ENCODE results near the gene GPR63. TPM values are rescaled to one million over a fixed set of nuclear protein-coding genes. Genes with fewer than 3 reads are reported as not detected.

The GPR63 gene
- total and polyA plus RNA-seq, 4 donors, result 0.14 to 2.0 (median 0.37) TPM

GRCh38 chr6:96803106-96803481 is 34.2 kb downstream of the GPR63 start:
- DNase-seq (no peak), ATAC-seq (ENCODE audit: insufficient read depth, low FRiP score) (no peak)
- Histone ChIP-seq H3K36me3 (ENCODE audit: control insufficient read depth in 4 of 4, insufficient read depth in 4 of 4, low read length in 4 of 4) (peaks cover 0 to 2% (median 0%) of the 10 kb centered on the region in 4 donors), H3K27ac (ENCODE audit: low read depth in 1 of 2, low read length in 1 of 2) (no peak overlapping the region), H3K27me3 (ENCODE audit: control insufficient read depth in 3 of 3, insufficient read depth in 3 of 3, low read length in 2 of 3) (no peaks in the 10 kb centered on the region), H3K4me3 (no peak overlapping the region), H3K4me1 (ENCODE audit: control insufficient read depth in 5 of 5, insufficient read depth in 5 of 5, low read length in 5 of 5) (no peaks in the 10 kb centered on the region), H3K9ac (ENCODE audit: insufficient read depth in 1 of 2, low read length in 2 of 2) (no peak overlapping the region), H3K9me3 (ENCODE audit: control insufficient read depth in 4 of 4, insufficient read depth in 3 of 4, low read length in 3 of 4) (no peaks in the 10 kb centered on the region)
- TF ChIP-seq CTCF (IDR thresholded peaks at IDR 0.05; ENCODE audit: control extremely low read depth, extremely low read depth), result no peak

- no peak for TF ChIP-seq CTCF (IDR thresholded peaks at IDR 0.05; ENCODE audit: control extremely low read depth, extremely low read depth)
- 71 to 95% methylated on average over 2 of the region's 2 CpGs for WGBS, 2 donors
- no peak for ATAC-seq (ENCODE audit: insufficient read depth, low FRiP score)
Measured at GRCh38 chr6:96795481-96795880, 41.8 kb downstream of the GPR63 start.

GRCh38 chr6:96794980-96795379 is 42.3 kb downstream of the GPR63 start:
- 81 to 97% methylated on average over 1 of the region's 1 CpG for WGBS, 2 donors
- Histone ChIP-seq H3K9ac (ENCODE audit: insufficient read depth in 1 of 2, low read length in 2 of 2) (no peak overlapping the region), H3K4me1 (ENCODE audit: control insufficient read depth in 5 of 5, insufficient read depth in 5 of 5, low read length in 5 of 5) (no peaks in the 10 kb centered on the region), H3K36me3 (ENCODE audit: control insufficient read depth in 4 of 4, insufficient read depth in 4 of 4, low read length in 4 of 4) (peaks cover 0 to 2% (median 0%) of the 10 kb centered on the region in 4 donors), H3K27me3 (ENCODE audit: control insufficient read depth in 3 of 3, insufficient read depth in 3 of 3, low read length in 2 of 3) (no peaks in the 10 kb centered on the region), H3K4me3 (no peak overlapping the region), H3K27ac (ENCODE audit: low read depth in 1 of 2, low read length in 1 of 2) (no peak overlapping the region), H3K9me3 (ENCODE audit: control insufficient read depth in 4 of 4, insufficient read depth in 3 of 4, low read length in 3 of 4) (no peaks in the 10 kb centered on the region)
- no peak for TF ChIP-seq CTCF (IDR thresholded peaks at IDR 0.05; ENCODE audit: control extremely low read depth, extremely low read depth)
- ATAC-seq (ENCODE audit: insufficient read depth, low FRiP score) (no peak), DNase-seq (no peak)

More at GRCh38 chr6:96795481-96795880, 41.8 kb downstream of the GPR63 start:
- Histone ChIP-seq H3K27ac (ENCODE audit: low read depth in 1 of 2, low read length in 1 of 2) (no peak overlapping the region), H3K9me3 (ENCODE audit: control insufficient read depth in 4 of 4, insufficient read depth in 3 of 4, low read length in 3 of 4) (no peaks in the 10 kb centered on the region), H3K4me1 (ENCODE audit: control insufficient read depth in 5 of 5, insufficient read depth in 5 of 5, low read length in 5 of 5) (no peaks in the 10 kb centered on the region), H3K9ac (ENCODE audit: insufficient read depth in 1 of 2, low read length in 2 of 2) (no peak overlapping the region), H3K4me3 (no peak overlapping the region), H3K27me3 (ENCODE audit: control insufficient read depth in 3 of 3, insufficient read depth in 3 of 3, low read length in 2 of 3) (no peaks in the 10 kb centered on the region), H3K36me3 (ENCODE audit: control insufficient read depth in 4 of 4, insufficient read depth in 4 of 4, low read length in 4 of 4) (peaks cover 0 to 2% (median 0%) of the 10 kb centered on the region in 4 donors)
- DNase-seq, result no peak

GRCh38 chr6:96792561-96793190 is 44.6 kb downstream of the GPR63 start:
- H3K27ac ChIP-seq (ENCODE audit: low read depth in 1 of 2, low read length in 1 of 2), result no peak overlapping the region
- no peaks in the 10 kb centered on the region for H3K27me3 ChIP-seq (ENCODE audit: control insufficient read depth in 3 of 3, insufficient read depth in 3 of 3, low read length in 2 of 3)
- ATAC-seq (ENCODE audit: insufficient read depth, low FRiP score) (no peak), DNase-seq (no peak)
- H3K9me3 ChIP-seq (ENCODE audit: control insufficient read depth in 4 of 4, insufficient read depth in 3 of 4, low read length in 3 of 4), result no peaks in the 10 kb centered on the region
- H3K9ac ChIP-seq (ENCODE audit: insufficient read depth in 1 of 2, low read length in 2 of 2), result no peak overlapping the region
- H3K4me1 ChIP-seq (ENCODE audit: control insufficient read depth in 5 of 5, insufficient read depth in 5 of 5, low read length in 5 of 5), result no peaks in the 10 kb centered on the region
- no peaks in the 10 kb centered on the region for H3K36me3 ChIP-seq (ENCODE audit: control insufficient read depth in 4 of 4, insufficient read depth in 4 of 4, low read length in 4 of 4)
- 94 to 95% methylated on average over 4 of the region's 4 CpGs for WGBS, 2 donors
- no peak overlapping the region for H3K4me3 ChIP-seq
- no peak for TF ChIP-seq CTCF (IDR thresholded peaks at IDR 0.05; ENCODE audit: control extremely low read depth, extremely low read depth)

All from lung (tissue), 12 donors.